H9 (cell line): ENCODE data around the gene DENND10. TPM values are rescaled to one million over a fixed set of nuclear protein-coding genes. Genes with fewer than 3 reads are reported as not detected.

Experiments used
- DNase-seq: peaks from one replicate; pipeline ENCODE4 v3.0.0-alpha.2; 2017
- H2AFZ ChIP-seq: one replicate; pipeline ENCODE4 v1.6.1; 2013; ENCODE audit warnings: mild to moderate bottlenecking, low read length, control low read depth, moderate library complexity
- H2AK5ac ChIP-seq: 2 replicates; pipeline ENCODE4 v1.6.1; 2013; ENCODE audit warnings: low read length, control low read depth, mixed read lengths; ENCODE audit not compliant: insufficient read length
- H2BK120ac ChIP-seq: one replicate; pipeline ENCODE4 v1.6.1; 2013; ENCODE audit warnings: low read depth, mild to moderate bottlenecking, low read length, control low read depth, inconsistent platforms; ENCODE audit not compliant: poor library complexity, severe bottlenecking
- H2BK12ac ChIP-seq: 2 replicates; pipeline ENCODE4 v1.6.1; 2013; ENCODE audit warnings: low read length, control low read depth, mixed read lengths, low read depth; ENCODE audit not compliant: insufficient read length
- H2BK15ac ChIP-seq: 2 replicates; pipeline ENCODE4 v1.6.1; 2013; ENCODE audit warnings: low read depth, low read length, control low read depth
- H2BK20ac ChIP-seq: one replicate; pipeline ENCODE4 v1.6.1; 2013; ENCODE audit warnings: low read depth, mild to moderate bottlenecking, low read length, control low read depth, inconsistent platforms; ENCODE audit not compliant: poor library complexity, severe bottlenecking
- H2BK5ac ChIP-seq: 2 replicates; pipeline ENCODE4 v1.6.1; 2013; ENCODE audit warnings: low read length, control low read depth, mixed read lengths; ENCODE audit not compliant: insufficient read length
- H3K14ac ChIP-seq: 2 replicates; pipeline ENCODE4 v1.6.1; 2013; ENCODE audit warnings: low read length, control low read depth; ENCODE audit not compliant: insufficient read depth
- H3K18ac ChIP-seq: 2 replicates; pipeline ENCODE4 v1.6.1; 2013; ENCODE audit warnings: low read depth, mild to moderate bottlenecking, mixed read lengths, low read length, control low read depth; ENCODE audit not compliant: insufficient read length
- H3K23ac ChIP-seq: 2 replicates; pipeline ENCODE4 v1.6.1; 2013; ENCODE audit warnings: low read length, control low read depth, mixed read lengths, low read depth; ENCODE audit not compliant: insufficient read length
- H3K23me2 ChIP-seq: 2 replicates; pipeline ENCODE4 v1.6.1; 2013; ENCODE audit warnings: low read depth, mild to moderate bottlenecking, mixed read lengths, low read length, control low read depth; ENCODE audit not compliant: insufficient read length, poor library complexity, severe bottlenecking
- H3K27ac ChIP-seq: 2 replicates; pipeline ENCODE4 v1.5.1; 2013; ENCODE audit warnings: low read length, control low read depth, mixed read lengths, low read depth; ENCODE audit not compliant: insufficient read length
- H3K27me3 ChIP-seq: 2 replicates; pipeline ENCODE4 v1.6.1; 2013; ENCODE audit warnings: low read length, control low read depth, inconsistent platforms; ENCODE audit not compliant: insufficient read depth
- H3K4ac ChIP-seq: 2 replicates; pipeline ENCODE4 v1.6.1; 2013; ENCODE audit warnings: low read depth, mild to moderate bottlenecking, control low read depth, inconsistent platforms, low read length, moderate library complexity
- H3K4me1 ChIP-seq: 2 replicates; pipeline ENCODE4 v1.6.1; 2013; ENCODE audit warnings: low read length, control low read depth, inconsistent platforms; ENCODE audit not compliant: insufficient read depth
- H3K4me2 ChIP-seq: 2 replicates; pipeline ENCODE4 v1.6.1; 2013; ENCODE audit warnings: low read length, control low read depth, mixed read lengths; ENCODE audit not compliant: insufficient read length, insufficient read depth
- H3K56ac ChIP-seq: 2 replicates; pipeline ENCODE4 v1.6.1; 2013; ENCODE audit warnings: low read depth, mild to moderate bottlenecking, mixed read lengths, low read length, control low read depth; ENCODE audit not compliant: insufficient read length
- H3K79me1 ChIP-seq: 2 replicates; pipeline ENCODE4 v1.6.1; 2013; ENCODE audit warnings: low read depth, mild to moderate bottlenecking, moderate library complexity, low read length, control low read depth, inconsistent platforms; ENCODE audit not compliant: insufficient read depth, poor library complexity, severe bottlenecking
- H3K79me2 ChIP-seq: 2 replicates; pipeline ENCODE4 v1.6.1; 2013; ENCODE audit warnings: low read length, control low read depth, inconsistent platforms; ENCODE audit not compliant: insufficient read depth
- H3K9ac ChIP-seq: 2 replicates; pipeline ENCODE4 v1.6.1; 2013; ENCODE audit warnings: low read length, control low read depth, mixed read lengths; ENCODE audit not compliant: insufficient read length; ENCODE audit errors: extremely low read depth
- H3K9me3 ChIP-seq: one replicate; pipeline ENCODE4 v1.6.1; 2013; ENCODE audit warnings: low read depth, low read length, inconsistent platforms; ENCODE audit not compliant: control insufficient read depth
- H3T11ph ChIP-seq: one replicate; pipeline ENCODE4 v1.6.1; 2013; ENCODE audit warnings: mild to moderate bottlenecking, low read length, control low read depth, inconsistent platforms
- H4K20me1 ChIP-seq: one replicate; pipeline ENCODE4 v1.6.1; 2013; ENCODE audit not compliant: control insufficient read depth, insufficient read length, insufficient read depth
- H4K5ac ChIP-seq: 2 replicates; pipeline ENCODE4 v1.6.1; 2013; ENCODE audit warnings: low read depth, mild to moderate bottlenecking, mixed read lengths, low read length, control low read depth; ENCODE audit not compliant: insufficient read length
- H4K8ac ChIP-seq: replicated peaks from 2 replicates; pipeline ENCODE4 v1.6.1; 2013; ENCODE audit warnings: low read length, control low read depth, mixed read lengths, low read depth; ENCODE audit not compliant: insufficient read length
- H4K91ac ChIP-seq: 2 replicates; pipeline ENCODE4 v1.6.1; 2013; ENCODE audit warnings: low read depth, mild to moderate bottlenecking, moderate library complexity, mixed read lengths, low read length, control low read depth; ENCODE audit not compliant: insufficient read length
- H3K27ac Mint-ChIP-seq, 3 experiments: 2 replicates in 2 of 3; 3 replicates in 1 of 3; pipeline ENCODE4 v1.8.0; 2020 to 2021; ENCODE audit warnings: mixed read lengths in 3 of 3, mild to moderate bottlenecking in 1 of 3, moderate library complexity in 1 of 3
- H3K27me3 Mint-ChIP-seq: 2 replicates; pipeline ENCODE4 v1.8.0; 2021; ENCODE audit warnings: low read depth, mild to moderate bottlenecking, moderate library complexity, mixed read lengths
- H3K36me3 Mint-ChIP-seq, 3 experiments: 2 replicates in 2 of 3; 3 replicates in 1 of 3; pipeline ENCODE4 v1.8.0; 2020 to 2021; ENCODE audit warnings: low read depth in 3 of 3, mixed read lengths in 3 of 3; ENCODE audit not compliant: insufficient read depth in 1 of 3
- H3K4me1 Mint-ChIP-seq, 2 experiments: 2 replicates each; pipeline ENCODE4 v1.8.0; 2020; ENCODE audit warnings: mixed read lengths in 2 of 2
- H3K4me3 Mint-ChIP-seq, 2 experiments: 2 replicates in 1 of 2; 3 replicates in 1 of 2; pipeline ENCODE4 v1.8.0; 2020 to 2021; ENCODE audit warnings: mild to moderate bottlenecking in 2 of 2, mixed read lengths in 2 of 2, moderate library complexity in 1 of 2
- H3K9me3 Mint-ChIP-seq, 2 experiments: 2 replicates in 1 of 2; 3 replicates in 1 of 2; pipeline ENCODE4 v1.8.0; 2020; ENCODE audit warnings: mild to moderate bottlenecking in 2 of 2, mixed read lengths in 2 of 2, moderate library complexity in 1 of 2
- WGBS: extraction: QIAGEN DNeasy Blood & Tissue Kit; methylation state at CpG from one replicate; pipeline ENCODE4 v1.1.7; 2013; ENCODE audit warnings: missing lambda C conversion rate, low lambda C conversion rate, mixed read lengths; ENCODE audit not compliant: insufficient read length; ENCODE audit errors: extremely low coverage; 5-methylcytosine and 5-hydroxymethylcytosine counted together
- total RNA-seq: library from RNA; stranded (reverse); gene quantifications from 2 replicates; pipeline ENCODE4 v1.2.1, GENCODE V29; 2021
- TF ChIP-seq, protein P1 (sequence below): fragments of 200-600 bp; sonication (generic); conservative IDR thresholded peaks from 3 replicates; pipeline ENCODE4 v1.8.0; 2021; ENCODE audit warnings: antibody characterized with exemption, mild to moderate bottlenecking

Gene DENND10
- total RNA-seq, 1 experiment from 2014 or later = 63.2 TPM

DNA sequence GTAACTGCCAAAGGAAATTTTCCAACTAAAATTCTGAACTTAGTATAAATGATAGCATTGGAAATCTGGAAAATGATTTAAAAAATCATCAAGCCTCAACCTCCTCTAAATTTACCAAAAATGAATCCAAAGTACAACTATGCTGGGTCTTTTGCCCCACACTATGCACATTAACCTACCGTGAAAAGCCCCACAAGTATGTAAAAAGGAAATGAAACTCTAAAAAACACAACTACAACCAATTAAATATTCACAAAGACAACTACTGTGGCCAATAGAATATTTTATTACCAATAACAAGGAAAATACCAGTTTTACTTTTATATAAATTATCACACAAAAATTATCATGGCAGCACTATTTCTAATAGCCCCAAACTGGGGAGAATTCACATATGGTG lies 42.6 kb upstream of the DENND10 start:
- Histone ChIP-seq H3K9ac (no peak overlapping the region), H4K8ac (no peak overlapping the region), H3K4ac (no peak overlapping the region), H2BK5ac (no peak overlapping the region), H3T11ph (no peak overlapping the region), H4K91ac (no peak overlapping the region), H3K27me3 (no peaks in the 10 kb centered on the region), H2BK20ac (no peak overlapping the region), H3K23me2 (no peaks in the 10 kb centered on the region), H3K27ac (no peak overlapping the region), H2BK15ac (no peak overlapping the region), H2AK5ac (no peak overlapping the region), H4K20me1 (no peaks in the 10 kb centered on the region), H4K5ac (no peak overlapping the region), H3K9me3 (no peaks in the 10 kb centered on the region), H3K79me1 (no peaks in the 10 kb centered on the region), H2BK120ac (no peak overlapping the region), H2AFZ (no peak overlapping the region), H3K14ac (no peak overlapping the region), H3K4me2 (no peak overlapping the region), H3K79me2 (peaks cover 14% of the 10 kb centered on the region; the same call in 1 of the 2 replicates), H3K4me1 (no peaks in the 10 kb centered on the region), H3K56ac (no peak overlapping the region), H3K18ac (no peak overlapping the region), H3K23ac (no peak overlapping the region), H2BK12ac (no peak overlapping the region)
- Mint-ChIP-seq H3K27ac (peak overlapping the region in 2 of 3 experiments; percentile 66 to 72; a peak in 2 of 7 replicates), H3K4me1 (peaks cover 0 to 3% of the 10 kb centered on the region in 2 experiments; a peak in 3 of 4 replicates), H3K36me3 (peaks cover 71 to 100% (median 97%) of the 10 kb centered on the region in 3 experiments; a peak in 6 of 7 replicates), H3K4me3 (no peak overlapping the region), H3K9me3 (no peaks in the 10 kb centered on the region), H3K27me3 (no peaks in the 10 kb centered on the region)
- no peak for DNase-seq
- TF ChIP-seq, protein P1, sequence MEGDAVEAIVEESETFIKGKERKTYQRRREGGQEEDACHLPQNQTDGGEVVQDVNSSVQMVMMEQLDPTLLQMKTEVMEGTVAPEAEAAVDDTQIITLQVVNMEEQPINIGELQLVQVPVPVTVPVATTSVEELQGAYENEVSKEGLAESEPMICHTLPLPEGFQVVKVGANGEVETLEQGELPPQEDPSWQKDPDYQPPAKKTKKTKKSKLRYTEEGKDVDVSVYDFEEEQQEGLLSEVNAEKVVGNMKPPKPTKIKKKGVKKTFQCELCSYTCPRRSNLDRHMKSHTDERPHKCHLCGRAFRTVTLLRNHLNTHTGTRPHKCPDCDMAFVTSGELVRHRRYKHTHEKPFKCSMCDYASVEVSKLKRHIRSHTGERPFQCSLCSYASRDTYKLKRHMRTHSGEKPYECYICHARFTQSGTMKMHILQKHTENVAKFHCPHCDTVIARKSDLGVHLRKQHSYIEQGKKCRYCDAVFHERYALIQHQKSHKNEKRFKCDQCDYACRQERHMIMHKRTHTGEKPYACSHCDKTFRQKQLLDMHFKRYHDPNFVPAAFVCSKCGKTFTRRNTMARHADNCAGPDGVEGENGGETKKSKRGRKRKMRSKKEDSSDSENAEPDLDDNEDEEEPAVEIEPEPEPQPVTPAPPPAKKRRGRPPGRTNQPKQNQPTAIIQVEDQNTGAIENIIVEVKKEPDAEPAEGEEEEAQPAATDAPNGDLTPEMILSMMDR = no peak
- WGBS = no CpG with 5 or more reads among the region's 1 CpG
